ENCODE data around the gene PAN2.

PAN2 gene

GRCh38 chr12:56267443-56268071 lies 66.2 kb downstream of the PAN2 start:
- DNase-seq, result no peak

GRCh38 chr12:56266693-56267442 lies 66.9 kb downstream of the PAN2 start, which contains the start of gene COQ10A:
COQ10A (plus strand) TSS chr12:56266942; CDS start chr12:56267119, 177 bp downstream.
- DNase-seq, result peak; percentile 88 to 92

Data from CD4-positive, alpha-beta T cell treated with Interferon alpha-2 for 1 hour (primary cell).